Measurements from ENCODE around the gene LAMB2. TPM values are rescaled to one million over a fixed set of nuclear protein-coding genes. Genes with fewer than 3 reads are reported as not detected.

The LAMB2 gene
- total RNA-seq, 1 donor from 2014 or later: 174 TPM

DNA sequence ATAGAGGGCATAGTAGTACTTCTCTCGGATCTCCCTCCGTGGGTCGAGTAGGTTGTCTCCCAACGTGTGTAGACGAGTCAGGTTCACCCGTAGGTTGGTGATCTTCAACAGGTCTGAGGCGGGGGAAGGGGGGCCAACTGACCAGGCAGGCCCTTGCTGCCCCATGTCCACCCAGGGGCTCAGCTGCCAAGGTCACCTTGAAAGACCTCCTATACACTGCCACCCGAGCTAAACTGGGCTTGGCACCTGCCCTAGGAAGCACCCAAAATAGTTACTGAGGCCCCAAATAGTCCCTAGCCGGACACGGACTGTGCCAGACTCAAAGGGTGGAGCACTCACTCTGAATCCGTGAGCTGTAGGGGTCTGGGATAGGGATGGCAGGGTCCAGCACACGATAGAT lies 1.8 kb downstream of the LAMB2 start:
- no peaks in the 10 kb centered on the region for H3K27me3 ChIP-seq (ENCODE audit: control insufficient read depth, insufficient read depth, low read length)
- H3K4me3 ChIP-seq (ENCODE audit: low read depth, low read length): no peak overlapping the region
- H3K36me3 ChIP-seq (ENCODE audit: control insufficient read depth, insufficient read depth, low read length): peaks cover 14% of the 10 kb centered on the region
- FAIRE-seq (no peak), DNase-seq (ENCODE audit: low read depth) (no peak)
- TF ChIP-seq, protein P1, sequence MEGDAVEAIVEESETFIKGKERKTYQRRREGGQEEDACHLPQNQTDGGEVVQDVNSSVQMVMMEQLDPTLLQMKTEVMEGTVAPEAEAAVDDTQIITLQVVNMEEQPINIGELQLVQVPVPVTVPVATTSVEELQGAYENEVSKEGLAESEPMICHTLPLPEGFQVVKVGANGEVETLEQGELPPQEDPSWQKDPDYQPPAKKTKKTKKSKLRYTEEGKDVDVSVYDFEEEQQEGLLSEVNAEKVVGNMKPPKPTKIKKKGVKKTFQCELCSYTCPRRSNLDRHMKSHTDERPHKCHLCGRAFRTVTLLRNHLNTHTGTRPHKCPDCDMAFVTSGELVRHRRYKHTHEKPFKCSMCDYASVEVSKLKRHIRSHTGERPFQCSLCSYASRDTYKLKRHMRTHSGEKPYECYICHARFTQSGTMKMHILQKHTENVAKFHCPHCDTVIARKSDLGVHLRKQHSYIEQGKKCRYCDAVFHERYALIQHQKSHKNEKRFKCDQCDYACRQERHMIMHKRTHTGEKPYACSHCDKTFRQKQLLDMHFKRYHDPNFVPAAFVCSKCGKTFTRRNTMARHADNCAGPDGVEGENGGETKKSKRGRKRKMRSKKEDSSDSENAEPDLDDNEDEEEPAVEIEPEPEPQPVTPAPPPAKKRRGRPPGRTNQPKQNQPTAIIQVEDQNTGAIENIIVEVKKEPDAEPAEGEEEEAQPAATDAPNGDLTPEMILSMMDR (IDR thresholded peaks at IDR 0.05; ENCODE audit: insufficient read depth, low read length, severe bottlenecking): no peak

DNA sequence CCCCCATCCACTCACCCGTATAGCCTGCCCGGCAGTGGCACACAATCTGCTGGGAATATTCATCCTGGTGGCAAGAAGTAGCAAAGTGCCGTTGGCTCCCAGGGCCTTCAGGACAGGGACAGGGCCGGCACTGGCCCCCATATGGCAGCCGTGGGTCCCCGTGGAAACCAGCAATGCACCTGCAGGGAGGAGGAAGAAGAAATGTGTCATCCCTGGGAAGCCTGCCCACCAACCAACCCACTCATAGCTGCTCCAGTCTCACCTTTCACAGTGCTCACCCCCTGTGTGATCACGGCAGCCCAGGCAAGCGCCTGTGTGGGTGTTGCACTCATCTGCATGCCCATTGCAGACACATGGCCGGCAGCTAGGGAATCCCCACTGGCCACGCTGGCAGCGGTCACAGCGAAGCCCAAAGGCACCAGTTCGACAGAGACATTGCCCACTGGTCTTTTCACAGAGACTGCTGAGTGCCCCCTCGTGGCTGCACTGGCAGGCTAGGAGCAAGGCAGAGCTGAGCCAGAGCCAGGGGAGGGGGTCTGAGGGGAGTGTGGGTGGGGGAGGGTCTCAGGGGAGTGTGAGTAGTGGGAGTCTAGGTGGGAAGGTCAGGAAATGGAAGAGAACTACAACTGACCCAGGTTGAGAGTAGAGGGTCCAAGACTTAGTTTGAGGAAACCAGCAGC lies 7.7 kb downstream of the LAMB2 start:
- no peak for FAIRE-seq
- TF ChIP-seq, protein P1 (IDR thresholded peaks at IDR 0.05; ENCODE audit: insufficient read depth, low read length, severe bottlenecking): no peak
- peaks cover 34% of the 10 kb centered on the region for H3K36me3 ChIP-seq (ENCODE audit: control insufficient read depth, insufficient read depth, low read length)

DNA sequence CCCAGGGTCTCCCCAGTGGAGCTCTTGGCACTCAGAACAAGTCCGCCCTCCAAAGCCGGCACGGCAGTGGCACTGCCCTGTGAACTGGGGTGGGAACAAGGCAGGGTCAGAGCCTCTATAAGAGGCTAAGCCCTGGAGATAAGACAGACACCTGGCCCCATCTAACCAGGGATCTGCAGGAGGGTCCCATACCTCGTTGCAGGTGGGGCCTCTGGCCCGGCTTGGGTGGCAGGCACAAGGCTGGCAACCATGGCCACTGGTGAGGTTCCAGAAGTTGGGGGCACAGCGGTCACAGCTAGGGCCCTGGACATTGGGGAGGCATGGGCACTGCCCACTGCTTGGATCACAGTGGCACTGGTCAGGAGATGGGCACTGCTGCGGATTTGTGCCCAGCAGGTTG lies 8.6 kb downstream of the LAMB2 start:
- Histone ChIP-seq H3K36me3 (ENCODE audit: control insufficient read depth, insufficient read depth, low read length) (peaks cover 34% of the 10 kb centered on the region), H3K27me3 (ENCODE audit: control insufficient read depth, insufficient read depth, low read length) (no peaks in the 10 kb centered on the region), H3K4me3 (ENCODE audit: low read depth, low read length) (no peak overlapping the region)
- DNase-seq (ENCODE audit: low read depth) (no peak), FAIRE-seq (no peak)
- TF ChIP-seq, protein P1 (IDR thresholded peaks at IDR 0.05; ENCODE audit: insufficient read depth, low read length, severe bottlenecking): no peak

More for the DNA sequence above, 7.7 kb downstream of the LAMB2 start:
- no peak for DNase-seq (ENCODE audit: low read depth)
- Histone ChIP-seq H3K4me3 (ENCODE audit: low read depth, low read length) (no peak overlapping the region), H3K27me3 (ENCODE audit: control insufficient read depth, insufficient read depth, low read length) (no peaks in the 10 kb centered on the region)

DNA sequence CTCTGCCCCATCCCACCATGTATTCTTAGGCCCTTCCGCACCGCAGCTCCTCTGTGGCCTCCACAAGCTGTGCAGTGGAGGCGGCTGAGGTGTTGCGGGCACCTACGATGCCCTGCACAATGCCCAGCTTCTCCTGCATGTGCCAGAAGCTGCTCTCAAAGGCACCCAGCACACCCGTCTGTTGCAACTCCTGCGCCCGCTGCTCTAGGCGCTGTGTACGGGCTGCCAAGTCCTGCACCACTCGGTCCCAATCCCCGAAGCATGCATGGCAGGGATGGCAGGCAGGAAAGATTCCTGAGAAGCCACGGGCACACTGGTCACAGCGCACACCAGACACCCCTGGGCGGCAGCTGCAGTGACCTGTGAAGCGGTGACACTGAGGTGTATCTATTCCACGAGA lies 9.2 kb downstream of the LAMB2 start:
- DNase-seq (ENCODE audit: low read depth): no peak
- Histone ChIP-seq H3K4me3 (ENCODE audit: low read depth, low read length) (no peak overlapping the region), H3K36me3 (ENCODE audit: control insufficient read depth, insufficient read depth, low read length) (peaks cover 37% of the 10 kb centered on the region), H3K27me3 (ENCODE audit: control insufficient read depth, insufficient read depth, low read length) (no peaks in the 10 kb centered on the region)
- TF ChIP-seq, protein P1 (IDR thresholded peaks at IDR 0.05; ENCODE audit: insufficient read depth, low read length, severe bottlenecking): no peak
- no peak for FAIRE-seq

DNA sequence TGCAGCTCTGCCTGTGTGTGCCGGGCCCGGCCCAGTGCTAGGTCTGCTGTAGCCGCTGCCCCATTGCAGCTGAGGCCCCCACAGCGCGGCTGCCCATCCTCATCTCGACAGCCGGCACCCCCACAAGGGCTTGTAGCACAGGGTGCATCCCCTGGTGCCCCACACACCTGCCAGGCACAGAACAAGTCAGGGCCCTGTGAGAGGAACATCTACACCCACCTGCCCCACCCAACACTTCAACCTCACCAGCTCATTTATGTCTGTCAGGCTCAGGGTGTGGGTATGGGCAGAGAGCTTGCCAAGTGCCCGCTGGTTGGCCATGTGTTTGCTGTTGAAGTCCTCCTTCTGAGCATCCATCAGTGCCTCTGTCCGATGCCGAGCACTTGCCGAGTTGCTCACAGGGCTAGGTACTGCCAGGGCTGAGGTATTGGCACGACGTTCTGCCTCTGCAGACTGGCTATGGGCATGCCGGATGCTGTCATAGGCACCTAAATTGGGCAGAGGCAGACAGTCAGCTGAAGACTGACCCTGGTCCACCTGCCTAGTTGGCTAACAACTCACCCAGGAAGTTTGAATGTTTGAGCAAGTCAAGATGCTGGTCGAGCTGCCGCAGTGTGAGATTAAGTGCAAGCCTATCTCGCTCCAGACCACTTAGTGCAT lies 9.8 kb downstream of the LAMB2 start:
- DNase-seq (ENCODE audit: low read depth) (no peak), FAIRE-seq (no peak)
- Histone ChIP-seq H3K36me3 (ENCODE audit: control insufficient read depth, insufficient read depth, low read length) (peaks cover 33% of the 10 kb centered on the region), H3K27me3 (ENCODE audit: control insufficient read depth, insufficient read depth, low read length) (no peaks in the 10 kb centered on the region), H3K4me3 (ENCODE audit: low read depth, low read length) (no peak overlapping the region)
- TF ChIP-seq, protein P1 (IDR thresholded peaks at IDR 0.05; ENCODE audit: insufficient read depth, low read length, severe bottlenecking): no peak
